Pulmonary artery endothelial cell (primary cell): ENCODE data around the gene GP2. TPM values are rescaled to one million over a fixed set of nuclear protein-coding genes. Genes with fewer than 3 reads are reported as not detected.

ENCODE experiments used
- DNase-seq: peaks from one replicate; pipeline ENCODE4 v3.0.0-alpha.2; 2011; ENCODE audit warnings: low read depth, low spot score
- total RNA-seq: library from RNA; depleted of rRNA; stranded (reverse); fragments of >200 nt; gene quantifications from 2 replicates; pipeline ENCODE4 v1.2.3, GENCODE V29; 2014

GP2 gene
- total RNA-seq, 1 donor from 2014 or later = not detected

GRCh38 chr16:20307240-20307671 lies 20.1 kb downstream of the GP2 start:
- DNase-seq = no peak

- DNase-seq = no peak
These were observed 20.9 kb downstream of the GP2 start for GRCh38 chr16:20306401-20306800.

- no peak for DNase-seq
These were observed 24.3 kb downstream of the GP2 start for GRCh38 chr16:20303012-20303411.

GRCh38 chr16:20302389-20302788 lies 24.9 kb downstream of the GP2 start:
- DNase-seq = no peak

- DNase-seq = no peak
These were observed 25.5 kb downstream of the GP2 start for GRCh38 chr16:20301840-20302239.

GRCh38 chr16:20300312-20301097 lies 26.8 kb downstream of the GP2 start:
- no peak for DNase-seq

- DNase-seq = no peak
These were observed 28.9 kb downstream of the GP2 start for GRCh38 chr16:20298452-20298851.

GRCh38 chr16:20291208-20292206 lies 35.8 kb downstream of the GP2 start:
- no peak for DNase-seq

- DNase-seq = no peak
These were observed 37.7 kb downstream of the GP2 start for GRCh38 chr16:20289571-20289970.

- no peak for DNase-seq
These were observed 41.3 kb downstream of the GP2 start for GRCh38 chr16:20285993-20286499.

- no peak for DNase-seq
These were observed 47.1 kb downstream of the GP2 start for GRCh38 chr16:20280259-20280658.

GRCh38 chr16:20271893-20272292 lies 55.4 kb downstream of the GP2 start:
- DNase-seq = no peak

GRCh38 chr16:20268409-20268808 lies 58.9 kb downstream of the GP2 start:
- DNase-seq = no peak

GRCh38 chr16:20265019-20265418 lies 62.3 kb downstream of the GP2 start:
- DNase-seq = no peak

GRCh38 chr16:20263138-20263855 lies 64.0 kb downstream of the GP2 start:
- no peak for DNase-seq

- DNase-seq = no peak
These were observed 65.1 kb downstream of the GP2 start for GRCh38 chr16:20262248-20262647.

GRCh38 chr16:20260215-20261009 lies 66.9 kb downstream of the GP2 start:
- DNase-seq = no peak
